ENCODE data around the gene CNTROB. TPM values are rescaled to one million over a fixed set of nuclear protein-coding genes. Genes with fewer than 3 reads are reported as not detected.

The CNTROB gene, protein sequence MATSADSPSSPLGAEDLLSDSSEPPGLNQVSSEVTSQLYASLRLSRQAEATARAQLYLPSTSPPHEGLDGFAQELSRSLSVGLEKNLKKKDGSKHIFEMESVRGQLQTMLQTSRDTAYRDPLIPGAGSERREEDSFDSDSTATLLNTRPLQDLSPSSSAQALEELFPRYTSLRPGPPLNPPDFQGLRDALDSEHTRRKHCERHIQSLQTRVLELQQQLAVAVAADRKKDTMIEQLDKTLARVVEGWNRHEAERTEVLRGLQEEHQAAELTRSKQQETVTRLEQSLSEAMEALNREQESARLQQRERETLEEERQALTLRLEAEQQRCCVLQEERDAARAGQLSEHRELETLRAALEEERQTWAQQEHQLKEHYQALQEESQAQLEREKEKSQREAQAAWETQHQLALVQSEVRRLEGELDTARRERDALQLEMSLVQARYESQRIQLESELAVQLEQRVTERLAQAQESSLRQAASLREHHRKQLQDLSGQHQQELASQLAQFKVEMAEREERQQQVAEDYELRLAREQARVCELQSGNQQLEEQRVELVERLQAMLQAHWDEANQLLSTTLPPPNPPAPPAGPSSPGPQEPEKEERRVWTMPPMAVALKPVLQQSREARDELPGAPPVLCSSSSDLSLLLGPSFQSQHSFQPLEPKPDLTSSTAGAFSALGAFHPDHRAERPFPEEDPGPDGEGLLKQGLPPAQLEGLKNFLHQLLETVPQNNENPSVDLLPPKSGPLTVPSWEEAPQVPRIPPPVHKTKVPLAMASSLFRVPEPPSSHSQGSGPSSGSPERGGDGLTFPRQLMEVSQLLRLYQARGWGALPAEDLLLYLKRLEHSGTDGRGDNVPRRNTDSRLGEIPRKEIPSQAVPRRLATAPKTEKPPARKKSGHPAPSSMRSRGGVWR
- 27.8 TPM for total RNA-seq

- intact Hi-C loops (cut with DNase I), result no loop called here
- ATAC-seq (peak; percentile 98), DNase-seq (ENCODE audit: low spot score) (peak; percentile 100)
Measured at GRCh38 chr17:7931709-7932482, at the start of gene CNTROB, which contains the start of gene TRAPPC1. Gene CNTROB, plus strand, starts transcription at chr17:7932206. Its CDS starts 874 bp downstream, at chr17:7933080. Gene TRAPPC1, minus strand, starts transcription at chr17:7931946. Its CDS starts 117 bp downstream, at chr17:7931829.

DNA sequence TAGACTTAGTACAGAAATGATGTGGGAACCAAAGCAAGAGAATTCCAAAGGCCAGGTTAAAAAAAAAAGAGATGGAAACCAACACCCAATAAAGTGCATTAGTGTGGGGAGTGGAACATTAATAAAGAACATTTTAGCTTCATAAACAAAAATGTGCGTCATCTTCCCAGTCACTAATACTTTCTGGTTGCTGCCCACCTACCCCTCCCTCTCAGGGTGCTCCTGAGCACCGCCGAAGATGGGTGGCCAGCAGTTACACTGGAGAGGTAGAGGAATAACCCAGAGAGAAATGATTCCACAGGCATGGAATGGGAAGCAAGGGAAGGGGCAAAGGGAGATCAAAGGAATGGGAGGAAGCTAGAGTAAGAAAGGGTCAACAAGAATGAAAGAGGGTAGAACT lies 49.4 kb upstream of the CNTROB start:
- no peak for DNase-seq (ENCODE audit: low spot score)
- no peak for ATAC-seq
- intact Hi-C loops (cut with DNase I), result no loop called here

- ATAC-seq, result no peak
- intact Hi-C loops (cut with DNase I), result no loop called here
- DNase-seq (ENCODE audit: low spot score), result no peak
Measured at GRCh38 chr17:7883781-7884386, 48.1 kb upstream of the CNTROB start.

- no peak for ATAC-seq
- DNase-seq (ENCODE audit: low spot score), result no peak
- intact Hi-C loops (cut with DNase I), result no loop called here
Measured at GRCh38 chr17:7884581-7885366, 47.2 kb upstream of the CNTROB start.

GRCh38 chr17:7885367-7886226 lies 46.4 kb upstream of the CNTROB start:
- ATAC-seq, result peak; percentile 4
- intact Hi-C loops (cut with DNase I), result no loop called here
- peak; percentile 76 for DNase-seq (ENCODE audit: low spot score)

GRCh38 chr17:7886227-7887037 lies 45.6 kb upstream of the CNTROB start:
- intact Hi-C loops (cut with DNase I), result no loop called here
- no peak for ATAC-seq
- peak; percentile 75 for DNase-seq (ENCODE audit: low spot score)

GRCh38 chr17:7887038-7887481 lies 44.9 kb upstream of the CNTROB start:
- intact Hi-C loops (cut with DNase I), result no loop called here
- no peak for ATAC-seq
- DNase-seq (ENCODE audit: low spot score), result no peak

DNA sequence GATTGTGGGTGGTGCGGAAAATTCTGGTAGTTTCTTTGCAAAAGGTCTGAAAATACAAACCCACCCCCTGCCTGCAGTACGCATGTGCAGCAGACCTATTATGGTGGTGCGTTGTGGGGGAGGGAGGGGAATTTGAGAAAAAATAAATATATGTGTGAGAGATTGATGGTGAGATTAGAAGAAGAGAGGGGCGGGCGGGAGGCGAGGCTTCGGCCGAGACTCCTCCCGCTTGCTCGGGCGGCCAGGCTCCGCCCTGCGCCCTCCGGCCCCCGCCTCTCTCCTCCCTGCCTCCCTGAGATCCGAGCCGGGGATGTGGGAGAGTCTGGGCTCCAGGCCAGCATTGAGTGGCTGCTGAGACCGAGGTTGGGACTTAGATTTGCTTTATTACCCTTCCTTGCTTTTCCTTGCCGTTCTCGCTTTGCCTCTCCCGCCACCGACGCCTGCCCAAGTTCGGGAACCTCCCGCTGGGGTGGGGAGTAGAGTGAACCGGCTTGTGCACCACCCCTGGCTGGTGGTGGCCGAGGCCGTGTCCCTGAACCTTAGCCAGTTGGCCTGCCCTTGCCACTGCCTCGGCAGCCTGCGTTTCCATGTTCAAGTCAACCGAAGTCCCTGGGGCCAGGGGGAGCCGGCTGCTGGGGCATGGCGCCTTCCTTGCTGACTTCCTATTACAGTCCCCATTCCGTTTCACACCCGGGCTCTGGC lies 44.4 kb upstream of the CNTROB start:
- intact Hi-C loops (cut with DNase I), result no loop called here
- DNase-seq (ENCODE audit: low spot score) (peak; percentile 96), ATAC-seq (peak; percentile 92)

- intact Hi-C loops (cut with DNase I), result no loop called here
- DNase-seq (ENCODE audit: low spot score), result no peak
- peak; percentile 33 for ATAC-seq
Measured at GRCh38 chr17:7888184-7888920, 43.7 kb upstream of the CNTROB start, which contains the start of gene CHD3. Gene CHD3, plus strand, starts transcription at chr17:7888789. Its CDS starts 212 bp downstream, at chr17:7889001.

GRCh38 chr17:7889166-7889955 lies 42.6 kb upstream of the CNTROB start:
- peak; percentile 74 for ATAC-seq
- DNase-seq (ENCODE audit: low spot score), result peak; percentile 97
- intact Hi-C loops (cut with DNase I), result no loop called here

DNA sequence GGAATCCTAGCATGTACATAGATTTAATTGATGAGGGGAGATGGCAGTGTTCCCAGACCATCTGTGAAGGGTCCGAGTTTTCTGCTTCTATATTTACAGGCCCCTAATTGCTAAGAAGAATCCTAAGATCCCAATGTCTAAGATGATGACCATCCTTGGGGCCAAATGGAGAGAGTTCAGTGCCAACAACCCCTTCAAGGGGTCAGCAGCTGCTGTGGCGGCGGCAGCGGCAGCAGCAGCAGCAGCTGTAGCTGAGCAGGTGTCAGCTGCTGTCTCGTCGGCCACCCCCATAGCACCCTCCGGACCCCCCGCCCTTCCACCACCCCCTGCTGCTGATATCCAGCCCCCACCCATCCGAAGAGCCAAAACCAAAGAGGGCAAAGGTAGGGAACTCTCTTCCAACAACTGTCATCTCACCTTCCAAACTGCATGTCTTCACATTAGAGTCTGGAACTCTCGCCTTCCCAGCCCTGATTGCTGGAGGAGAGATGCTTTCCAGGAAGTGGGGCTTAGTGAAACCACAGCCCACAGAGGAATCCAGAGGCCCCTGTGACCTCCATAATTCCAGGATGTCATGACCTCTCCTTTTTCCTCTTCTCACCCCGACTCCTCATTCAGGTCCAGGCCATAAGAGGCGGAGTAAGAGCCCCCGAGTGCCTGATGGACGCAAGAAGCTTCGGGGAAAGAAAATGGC lies 38.7 kb upstream of the CNTROB start:
- ATAC-seq (no peak), DNase-seq (ENCODE audit: low spot score) (no peak)
- intact Hi-C loops (cut with DNase I), result no loop called here

- ATAC-seq, result no peak
- intact Hi-C loops (cut with DNase I), result no loop called here
- no peak for DNase-seq (ENCODE audit: low spot score)
Measured at GRCh38 chr17:7894226-7894625, 37.8 kb upstream of the CNTROB start.

- DNase-seq (ENCODE audit: low spot score) (no peak), ATAC-seq (no peak)
- intact Hi-C loops (cut with DNase I), result no loop called here
Measured at GRCh38 chr17:7894866-7895265, 37.1 kb upstream of the CNTROB start.

GRCh38 chr17:7897090-7897489 lies 34.9 kb upstream of the CNTROB start:
- ATAC-seq (no peak), DNase-seq (ENCODE audit: low spot score) (no peak)
- intact Hi-C loops (cut with DNase I), result no loop called here
